Kidney (tissue), 14 donors: Measurements from ENCODE around the gene PFDN4. TPM values are rescaled to one million over a fixed set of nuclear protein-coding genes. Genes with fewer than 3 reads are reported as not detected.

Experiments
- DNase-seq, 5 donors: peaks; one replicate each; pipeline ENCODE4 v3.0.0-alpha.2; 2013 to 2020
- FAIRE-seq: peaks from 2 replicates; lab custom pipeline; 2012; peaks lifted over from hg19 to GRCh38; lab: Jason Lieb, UNC
- H3K27ac ChIP-seq, 2 donors: one replicate each; pipeline ENCODE4 v1.7.0; 2013; ENCODE audit warnings: low read depth in 2 of 2, low read length in 2 of 2, inconsistent platforms in 1 of 2
- H3K27me3 ChIP-seq: one replicate; pipeline ENCODE4 v1.7.1; 2013; ENCODE audit warnings: low read length, inconsistent platforms; ENCODE audit not compliant: control insufficient read depth, insufficient read depth
- H3K36me3 ChIP-seq, 3 donors: one replicate each; pipeline versions ENCODE4 v1.7.0 to v1.7.1; 2013; ENCODE audit warnings: low read length in 3 of 3, control low read depth in 1 of 3, inconsistent platforms in 1 of 3; ENCODE audit not compliant: insufficient read depth in 3 of 3, control insufficient read depth in 2 of 3
- H3K4me1 ChIP-seq, 3 donors: one replicate each; pipeline versions ENCODE4 v1.7.0 to v1.7.1; 2013; ENCODE audit warnings: low read length in 3 of 3, inconsistent platforms in 1 of 3, low read depth in 1 of 3; ENCODE audit not compliant: control insufficient read depth in 2 of 3, insufficient read depth in 2 of 3
- H3K4me3 ChIP-seq, 3 donors: one replicate each; pipeline versions ENCODE4 v1.7.0 to v1.8.1; 2013; ENCODE audit warnings: low read length in 3 of 3, control low read depth in 1 of 3, inconsistent platforms in 1 of 3
- H3K9ac ChIP-seq, 3 donors: one replicate each; pipeline versions ENCODE4 v1.7.0 to v1.7.1; 2013; ENCODE audit warnings: low read length in 3 of 3, control low read depth in 1 of 3, inconsistent platforms in 1 of 3
- H3K9me3 ChIP-seq, 3 donors: one replicate each; pipeline versions ENCODE4 v1.7.0 to v1.7.1; 2013; ENCODE audit warnings: low read length in 3 of 3, control low read depth in 1 of 3, inconsistent platforms in 1 of 3; ENCODE audit not compliant: control insufficient read depth in 2 of 3, insufficient read depth in 1 of 3
- intact Hi-C: fragments of 100-400 bp; cut with DNase I; formaldehyde crosslinking; loops from one replicate; pipeline ENCODE4 v1.11.1; 2022
- polyA plus RNA-seq: library from polyadenylated mRNA; stranded (reverse); fragments of 350-450 nt; fragmentation: Illumina TruSeq; extraction: RNeasy Lipid Tissue Mini Kit (QIAGEN cat#74804); gene quantifications from one replicate; pipeline ENCODE4 v1.2.3, GENCODE V29; 2014; ENCODE audit warnings: low read depth, low replicate concordance; ENCODE audit not compliant: insufficient read depth
- total RNA-seq: library from RNA; stranded (reverse); fragmentation: NEBNext Ultra II Directional; extraction: Animal tissue kit (Norgen Biotek cat#: 25700); gene quantifications from one replicate; pipeline ENCODE4 v1.2.1, GENCODE V29; 2021
- TF ChIP-seq, protein P1 (sequence below): IDR thresholded peaks from 3 replicates; pipeline ENCODE4 v1.5.1; 2012; ENCODE audit warnings: mild to moderate bottlenecking, moderate library complexity, borderline replicate concordance; ENCODE audit not compliant: insufficient read depth; ENCODE audit errors: extremely low read depth
- donor health status: control.
- donor health status: control.
- donor health status: control.
- donor health status: control.
- donor health status: control.
- donor health status: DM: yes; HTN: yes; CAD: no.
- donor health status: Normal renal cell carcinoma (clear cell type).

Gene PFDN4
- total and polyA plus RNA-seq, 2 donors from 2014 or later, result 19.7 to 49.5 TPM

DNA sequence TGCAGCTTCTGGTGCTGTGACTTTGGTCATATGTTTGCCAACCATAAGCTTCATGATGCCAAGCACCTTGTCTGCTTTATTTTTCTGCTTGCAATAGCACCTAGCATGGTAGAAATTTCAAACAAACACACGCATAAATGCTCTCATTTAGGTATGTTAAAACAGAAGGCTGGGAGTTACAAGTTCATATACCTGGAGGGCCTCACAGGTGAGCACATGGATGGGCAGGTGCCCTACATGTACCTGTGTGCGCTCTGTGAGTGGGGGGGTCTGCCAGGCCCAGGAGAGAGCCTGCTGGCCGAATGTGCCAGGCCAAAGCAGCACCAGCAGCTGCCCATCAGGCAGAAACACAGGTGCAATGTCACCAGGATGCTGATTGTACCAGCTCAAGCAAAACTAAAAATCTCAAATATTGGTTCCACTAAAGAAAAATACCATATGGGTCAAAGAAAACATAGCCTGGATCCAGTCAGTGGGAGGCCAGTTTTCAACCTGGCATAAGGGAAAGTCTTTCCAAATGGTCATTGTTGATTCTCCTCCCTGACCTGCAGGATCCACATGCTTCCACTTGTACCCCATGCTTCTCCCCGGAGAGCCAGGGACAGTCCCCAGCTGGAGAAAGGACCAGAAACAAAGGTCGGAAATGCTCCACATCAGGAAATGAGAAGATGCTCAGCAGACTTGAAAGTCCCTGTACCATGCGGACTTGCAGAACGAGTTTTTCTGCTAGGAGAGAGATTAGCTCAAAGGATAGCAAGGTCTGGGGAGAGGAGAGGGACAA is 7.2 kb upstream of the PFDN4 start:
- Histone ChIP-seq H3K9ac (no peak overlapping the region), H3K36me3 (no peaks in the 10 kb centered on the region), H3K9me3 (no peaks in the 10 kb centered on the region), H3K27me3 (no peaks in the 10 kb centered on the region), H3K4me3 (no peak overlapping the region), H3K27ac (no peak overlapping the region), H3K4me1 (peaks cover 0 to 5% (median 4%) of the 10 kb centered on the region in 3 donors)
- FAIRE-seq (no peak), DNase-seq (peak in 1 of 5 donors; percentile 21)
- intact Hi-C loops, result loop anchor here (5.0 kb wide), 1 partner anchor 103 kb away; no protein-coding TSS in a partner anchor
- TF ChIP-seq, protein P1, sequence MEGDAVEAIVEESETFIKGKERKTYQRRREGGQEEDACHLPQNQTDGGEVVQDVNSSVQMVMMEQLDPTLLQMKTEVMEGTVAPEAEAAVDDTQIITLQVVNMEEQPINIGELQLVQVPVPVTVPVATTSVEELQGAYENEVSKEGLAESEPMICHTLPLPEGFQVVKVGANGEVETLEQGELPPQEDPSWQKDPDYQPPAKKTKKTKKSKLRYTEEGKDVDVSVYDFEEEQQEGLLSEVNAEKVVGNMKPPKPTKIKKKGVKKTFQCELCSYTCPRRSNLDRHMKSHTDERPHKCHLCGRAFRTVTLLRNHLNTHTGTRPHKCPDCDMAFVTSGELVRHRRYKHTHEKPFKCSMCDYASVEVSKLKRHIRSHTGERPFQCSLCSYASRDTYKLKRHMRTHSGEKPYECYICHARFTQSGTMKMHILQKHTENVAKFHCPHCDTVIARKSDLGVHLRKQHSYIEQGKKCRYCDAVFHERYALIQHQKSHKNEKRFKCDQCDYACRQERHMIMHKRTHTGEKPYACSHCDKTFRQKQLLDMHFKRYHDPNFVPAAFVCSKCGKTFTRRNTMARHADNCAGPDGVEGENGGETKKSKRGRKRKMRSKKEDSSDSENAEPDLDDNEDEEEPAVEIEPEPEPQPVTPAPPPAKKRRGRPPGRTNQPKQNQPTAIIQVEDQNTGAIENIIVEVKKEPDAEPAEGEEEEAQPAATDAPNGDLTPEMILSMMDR, result no peak

DNA sequence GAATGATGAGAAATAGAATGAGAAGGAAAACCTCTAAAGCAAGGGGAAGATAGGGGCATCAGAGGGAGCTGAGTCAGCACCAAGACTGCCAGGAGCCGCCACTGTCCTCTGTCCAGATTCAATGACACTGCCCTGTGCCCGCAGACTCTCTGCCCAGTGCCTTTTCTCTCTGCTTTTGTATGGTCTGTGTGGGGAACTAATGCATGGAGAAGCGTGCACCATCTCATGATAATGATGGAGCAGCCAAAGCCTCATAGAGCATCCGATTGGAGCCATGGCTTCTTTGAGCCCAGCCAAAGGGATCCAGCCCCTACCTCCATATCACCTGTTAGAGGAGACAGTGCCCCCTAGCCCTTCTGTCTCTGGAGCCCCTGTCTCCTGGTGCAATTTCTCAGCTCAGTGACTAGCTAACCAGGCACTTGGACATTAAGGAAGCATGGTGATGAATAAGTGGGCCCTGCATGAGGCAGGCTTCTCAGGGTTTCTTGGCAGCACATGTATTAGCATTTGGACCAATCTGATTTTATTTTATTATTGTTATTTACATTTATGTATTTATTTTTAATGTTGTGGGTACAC is 6.5 kb upstream of the PFDN4 start:
- Histone ChIP-seq H3K9ac (no peak overlapping the region), H3K27ac (no peak overlapping the region), H3K4me1 (no peaks in the 10 kb centered on the region), H3K9me3 (no peaks in the 10 kb centered on the region), H3K27me3 (no peaks in the 10 kb centered on the region), H3K4me3 (no peak overlapping the region), H3K36me3 (no peaks in the 10 kb centered on the region)
- TF ChIP-seq, protein P1, result no peak
- intact Hi-C loops, result loop anchor here (5.0 kb wide), 1 partner anchor 104 kb away; no protein-coding TSS in a partner anchor
- DNase-seq (no peak), FAIRE-seq (no peak)

DNA sequence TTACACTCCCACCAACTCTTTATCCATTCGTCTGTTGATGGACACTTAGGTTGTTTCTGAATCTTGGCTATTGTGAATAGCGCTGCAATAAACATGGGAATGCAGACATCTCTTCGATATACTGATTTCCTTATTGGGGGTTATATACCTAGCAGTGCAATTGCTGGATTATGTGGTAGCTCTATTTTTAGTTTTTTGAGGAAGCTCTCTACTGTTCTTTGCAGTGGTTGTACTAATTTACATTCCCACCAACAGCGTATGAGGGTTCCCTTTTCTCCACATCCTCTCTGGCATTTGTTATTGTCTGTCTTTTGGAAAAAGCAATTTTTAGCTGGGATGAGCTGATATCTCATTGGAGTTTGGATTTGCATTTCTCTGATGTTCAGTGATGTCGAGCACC is 4.6 kb upstream of the PFDN4 start:
- H3K4me1 ChIP-seq, result no peaks in the 10 kb centered on the region
- intact Hi-C loops, result loop anchor here (5.0 kb wide), 1 partner anchor 106 kb away; no protein-coding TSS in a partner anchor

More for the DNA sequence above, 4.6 kb upstream of the PFDN4 start:
- H3K4me3 ChIP-seq, result no peak overlapping the region
- H3K36me3 ChIP-seq, result no peaks in the 10 kb centered on the region
- no peaks in the 10 kb centered on the region for H3K27me3 ChIP-seq
- no peaks in the 10 kb centered on the region for H3K9me3 ChIP-seq
- TF ChIP-seq, protein P1, result no peak
- DNase-seq (no peak), FAIRE-seq (no peak)
- H3K27ac ChIP-seq, result no peak overlapping the region
- H3K9ac ChIP-seq, result no peak overlapping the region
